AG09319 (cell line): Measurements from ENCODE around the gene NXT1.

Experiments used
- DNase-seq: peaks from one replicate; pipeline ENCODE4 v3.0.0-alpha.2; 2010; ENCODE audit warnings: low read depth; ENCODE audit errors: extremely low read depth
- CTCF ChIP-seq: IDR thresholded peaks from 2 replicates; pipeline ENCODE4 v1.5.1; 2011; ENCODE audit warnings: low read depth, mild to moderate bottlenecking, inconsistent platforms, low read length, moderate library complexity

The NXT1 gene

GRCh38 chr20:23393996-23394775 lies 43.6 kb downstream of the NXT1 start:
- no peak for TF ChIP-seq CTCF
- no peak for DNase-seq

DNA sequence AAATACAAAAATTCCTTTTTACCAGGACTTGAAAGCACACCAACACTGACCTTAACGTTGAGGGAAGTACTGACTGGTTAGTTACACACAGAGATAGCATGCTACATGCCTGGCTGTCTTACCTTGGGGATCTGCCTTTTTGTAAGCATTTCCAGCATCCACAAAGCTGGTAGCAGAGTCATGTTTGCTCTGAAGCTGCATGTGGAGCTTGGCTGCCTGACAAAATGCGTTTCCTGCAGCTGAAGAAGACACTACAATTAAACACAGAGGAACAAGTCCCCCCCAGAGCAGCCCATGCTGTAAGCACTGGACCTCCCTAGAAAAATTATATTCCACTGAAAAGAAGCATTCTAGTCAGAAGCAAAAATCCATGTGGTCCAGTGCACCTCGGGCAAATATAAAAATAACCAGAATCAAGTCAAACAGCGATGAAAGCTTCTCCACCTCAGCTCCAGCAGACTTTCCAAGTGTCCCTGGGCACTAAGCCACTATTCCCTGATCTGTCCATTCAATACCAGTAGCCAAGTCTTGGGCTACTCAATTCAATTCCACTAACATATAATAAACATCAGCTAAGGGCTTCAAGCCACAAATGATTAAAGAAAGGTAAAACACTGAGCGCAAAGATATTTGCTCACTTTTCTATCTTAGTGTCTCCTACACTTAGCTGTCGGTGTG lies 46.5 kb downstream of the NXT1 start:
- no peak for DNase-seq
- no peak for TF ChIP-seq CTCF

- DNase-seq: no peak
- no peak for TF ChIP-seq CTCF
Observed at GRCh38 chr20:23397961-23398360, 47.4 kb downstream of the NXT1 start.

DNA sequence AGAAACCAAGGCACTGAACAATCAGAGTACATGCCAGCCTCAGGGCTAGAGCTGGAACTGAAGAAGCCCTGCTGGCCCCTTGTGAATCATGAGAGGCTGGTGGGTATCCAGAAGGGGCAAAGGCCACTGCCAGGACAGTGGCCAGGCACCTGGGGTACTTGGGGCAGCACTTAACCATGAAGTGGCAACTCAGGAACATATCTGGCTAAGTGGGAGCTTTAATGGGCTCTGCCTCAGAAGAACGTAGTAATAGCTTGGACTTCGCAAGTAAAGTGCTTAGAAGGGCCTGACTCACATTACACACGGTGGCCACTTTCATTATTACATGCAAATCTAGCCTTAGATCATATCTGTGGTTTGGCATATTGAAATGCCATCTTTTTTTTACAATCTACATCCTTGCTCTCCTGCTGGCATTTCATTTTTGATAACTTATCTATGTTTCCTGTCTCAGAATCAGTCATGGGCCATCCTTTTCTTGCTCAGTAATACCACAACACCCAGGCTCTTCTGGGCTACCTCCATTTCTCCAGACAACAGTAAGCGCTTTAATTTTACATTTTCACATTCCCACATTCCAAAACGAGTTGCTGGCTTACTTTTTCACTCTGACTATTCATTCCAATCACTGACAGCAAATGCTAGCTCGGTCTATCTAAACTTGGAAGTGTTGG lies 49.1 kb downstream of the NXT1 start:
- no peak for TF ChIP-seq CTCF
- no peak for DNase-seq

DNA sequence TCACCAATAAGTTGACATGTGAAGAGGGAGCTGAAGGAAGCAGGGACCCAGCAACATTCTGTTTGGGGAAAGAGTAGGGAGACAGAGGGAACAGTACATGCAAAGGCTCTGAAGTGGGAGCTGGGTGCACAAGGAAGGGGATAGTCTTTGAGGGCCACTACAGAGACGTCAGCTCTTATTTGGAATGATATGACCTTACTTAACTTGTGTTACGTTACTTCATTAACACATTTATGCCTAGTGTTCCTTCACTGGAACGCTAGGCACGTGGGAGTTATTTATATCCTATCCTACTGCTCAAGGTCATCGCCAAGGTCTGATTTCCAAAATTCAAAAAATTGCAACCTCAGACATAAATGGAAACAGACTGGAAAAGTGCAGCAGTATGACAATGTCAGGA lies 50.5 kb downstream of the NXT1 start:
- DNase-seq: no peak

GRCh38 chr20:23403751-23404150 lies 53.2 kb downstream of the NXT1 start:
- no peak for DNase-seq
- TF ChIP-seq CTCF: no peak

More for the DNA sequence above, 50.5 kb downstream of the NXT1 start:
- no peak for TF ChIP-seq CTCF

GRCh38 chr20:23404196-23404595 lies 53.6 kb downstream of the NXT1 start:
- no peak for TF ChIP-seq CTCF
- DNase-seq: no peak
